HEK293T (cell line): Measurements from ENCODE around the gene C1QC.

Experiments
- CTCF ChIA-PET: fragments of 350-600 bp; formaldehyde crosslinking; extraction: SDS; loops from one replicate; lab custom pipeline; 2021; ENCODE audit warnings: antibody characterized with exemption, inconsistent platforms; lab: Yijun Ruan, JAX
- POLR2A ChIA-PET: fragments of 350-600 bp; formaldehyde crosslinking; extraction: SDS; loops from one replicate; lab custom pipeline; 2020; ENCODE audit warnings: antibody characterized with exemption, inconsistent platforms; lab: Yijun Ruan, JAX
- DNase-seq: peaks from one replicate; pipeline ENCODE4 v3.0.0; 2012; ENCODE audit warnings: mixed read lengths; ENCODE audit errors: extremely low spot score
- ARNT ChIP-seq: fragments of 450-650 bp; IDR thresholded peaks from 2 replicates; pipeline ENCODE4 v1.6.1; 2017; ENCODE audit warnings: mild to moderate bottlenecking
- BHLHE40 ChIP-seq: fragments of 450-650 bp; IDR thresholded peaks from 2 replicates; pipeline ENCODE4 v1.6.1; 2016; ENCODE audit warnings: mild to moderate bottlenecking, moderate library complexity, borderline replicate concordance
- CTBP1 ChIP-seq: fragments of 450-650 bp; IDR thresholded peaks from 2 replicates; pipeline ENCODE4 v1.6.1; 2016; ENCODE audit warnings: borderline replicate concordance
- ELF4 ChIP-seq: fragments of 450-650 bp; IDR thresholded peaks from 2 replicates; pipeline ENCODE4 v1.6.1; 2017; ENCODE audit warnings: antibody characterized with exemption
- FOXA1 ChIP-seq: fragments of 450-650 bp; IDR thresholded peaks from 2 replicates; pipeline ENCODE4 v1.6.1; 2016; ENCODE audit warnings: mild to moderate bottlenecking
- FOXK2 ChIP-seq: fragments of 450-650 bp; IDR thresholded peaks from 2 replicates; pipeline ENCODE4 v1.6.1; 2016; ENCODE audit warnings: mild to moderate bottlenecking
- FOXM1 ChIP-seq: fragments of 450-650 bp; IDR thresholded peaks from 2 replicates; pipeline ENCODE4 v1.6.1; 2017; ENCODE audit warnings: mild to moderate bottlenecking, borderline replicate concordance
- HDGF ChIP-seq: fragments of 450-650 bp; IDR thresholded peaks from 2 replicates; pipeline ENCODE4 v1.6.1; 2017; ENCODE audit warnings: antibody characterized with exemption, borderline replicate concordance
- L3MBTL2 ChIP-seq: fragments of 450-650 bp; conservative IDR thresholded peaks from 2 replicates; pipeline ENCODE4 v1.6.1; 2016; ENCODE audit warnings: mild to moderate bottlenecking
- LEF1 ChIP-seq: fragments of 450-650 bp; IDR thresholded peaks from 2 replicates; pipeline ENCODE4 v1.6.1; 2017; ENCODE audit warnings: mild to moderate bottlenecking, borderline replicate concordance
- NFRKB ChIP-seq: fragments of 450-650 bp; IDR thresholded peaks from 2 replicates; pipeline ENCODE4 v1.6.1; 2016; ENCODE audit warnings: mild to moderate bottlenecking, moderate library complexity
- PKNOX1 ChIP-seq: fragments of 450-650 bp; IDR thresholded peaks from 2 replicates; pipeline ENCODE4 v1.6.1; 2016
- SP1 ChIP-seq: fragments of 450-650 bp; IDR thresholded peaks from 2 replicates; pipeline ENCODE4 v1.6.1; 2017
- SUZ12 ChIP-seq: fragments of 450-650 bp; IDR thresholded peaks from 2 replicates; pipeline ENCODE4 v1.6.1; 2016; ENCODE audit warnings: mild to moderate bottlenecking
- TARDBP ChIP-seq: fragments of 450-650 bp; IDR thresholded peaks from 2 replicates; pipeline ENCODE4 v1.6.1; 2016
- ZNF384 ChIP-seq: fragments of 450-650 bp; IDR thresholded peaks from 2 replicates; pipeline ENCODE4 v1.6.1; 2016

C1QC gene

GRCh38 chr1:22598736-22599135 is 44.7 kb upstream of the C1QC start:
- no peak for TF ChIP-seq BHLHE40
- no peak for TF ChIP-seq ELF4
- TF ChIP-seq TARDBP = no peak
- no peak for TF ChIP-seq L3MBTL2
- TF ChIP-seq ARNT = no peak
- no peak for TF ChIP-seq NFRKB
- TF ChIP-seq FOXM1 = no peak
- TF ChIP-seq CTBP1 = no peak
- POLR2A ChIA-PET = no interaction called here
- no peak for DNase-seq
- CTCF ChIA-PET = no interaction called here

- CTCF ChIA-PET = no interaction called here
- TF ChIP-seq HDGF = no peak
- TF ChIP-seq L3MBTL2 = no peak
- TF ChIP-seq FOXM1 = no peak
- no peak for TF ChIP-seq FOXK2
- TF ChIP-seq LEF1 = no peak
- no peak for TF ChIP-seq FOXA1
- TF ChIP-seq TARDBP = no peak
- DNase-seq = no peak
- POLR2A ChIA-PET = interaction anchor here (0.6 kb wide), 1 partner anchor 87 kb away, joined by 3 read pairs; no protein-coding TSS in a partner anchor
Observed at GRCh38 chr1:22600071-22600816, 43.2 kb upstream of the C1QC start.

DNA sequence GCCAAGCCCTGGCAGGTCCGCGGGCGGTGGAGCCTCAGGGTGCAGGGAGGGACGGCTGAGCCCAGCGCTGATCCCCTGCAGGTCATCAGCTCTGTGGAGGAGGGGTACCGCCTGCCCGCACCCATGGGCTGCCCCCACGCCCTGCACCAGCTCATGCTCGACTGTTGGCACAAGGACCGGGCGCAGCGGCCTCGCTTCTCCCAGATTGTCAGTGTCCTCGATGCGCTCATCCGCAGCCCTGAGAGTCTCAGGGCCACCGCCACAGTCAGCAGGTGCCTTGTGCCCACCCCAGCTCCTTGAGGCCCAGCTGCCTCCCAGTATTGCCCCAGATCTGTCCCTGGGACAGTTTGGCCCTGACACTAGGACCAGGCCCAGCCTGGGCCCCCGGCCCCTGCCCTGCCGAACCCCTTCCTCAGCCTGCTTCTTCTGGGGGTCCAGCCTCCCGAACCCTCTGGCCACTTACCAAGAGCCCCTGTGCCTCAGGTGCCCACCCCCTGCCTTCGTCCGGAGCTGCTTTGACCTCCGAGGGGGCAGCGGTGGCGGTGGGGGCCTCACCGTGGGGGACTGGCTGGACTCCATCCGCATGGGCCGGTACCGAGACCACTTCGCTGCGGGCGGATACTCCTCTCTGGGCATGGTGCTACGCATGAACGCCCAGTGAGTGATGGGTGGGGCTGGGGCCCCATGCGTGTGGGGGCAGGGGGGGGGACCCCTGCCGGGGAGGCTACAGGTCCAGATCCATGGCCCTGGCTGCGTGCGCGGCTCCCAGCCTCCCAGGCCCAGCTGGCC is 42.4 kb upstream of the C1QC start:
- CTCF ChIA-PET = no interaction called here
- no peak for DNase-seq
- no peak for TF ChIP-seq PKNOX1
- TF ChIP-seq SUZ12 = no peak
- TF ChIP-seq FOXK2 = no peak
- TF ChIP-seq ZNF384 = no peak
- TF ChIP-seq TARDBP = no peak
- no peak for TF ChIP-seq FOXM1
- no peak for TF ChIP-seq CTBP1
- TF ChIP-seq ELF4 = no peak
- no peak for TF ChIP-seq L3MBTL2
- no peak for TF ChIP-seq SP1
- no peak for TF ChIP-seq BHLHE40
- TF ChIP-seq FOXA1 = no peak
- TF ChIP-seq LEF1 = no peak
- POLR2A ChIA-PET = interaction anchor here (0.6 kb wide), 1 partner anchor 88 kb away, joined by 3 read pairs; no protein-coding TSS in a partner anchor

GRCh38 chr1:22601610-22602009 is 41.8 kb upstream of the C1QC start:
- TF ChIP-seq BHLHE40 (no peak), SUZ12 (no peak), FOXA1 (no peak), SP1 (no peak), FOXK2 (no peak), ZNF384 (no peak), PKNOX1 (no peak), TARDBP (no peak), ARNT (no peak), CTBP1 (no peak), HDGF (no peak), FOXM1 (no peak), NFRKB (no peak), L3MBTL2 (no peak), LEF1 (no peak), ELF4 (no peak)
- ChIA-PET CTCF (no interaction called here), POLR2A (no interaction called here)
- DNase-seq = no peak

- ChIA-PET POLR2A (no interaction called here), CTCF (no interaction called here)
- DNase-seq = no peak
- TF ChIP-seq LEF1 (no peak), NFRKB (no peak), SUZ12 (no peak), L3MBTL2 (no peak), CTBP1 (no peak), ARNT (no peak), FOXA1 (no peak), BHLHE40 (no peak), TARDBP (no peak), PKNOX1 (no peak), FOXK2 (no peak), FOXM1 (no peak), HDGF (no peak), ELF4 (no peak), SP1 (no peak), ZNF384 (no peak)
Observed at GRCh38 chr1:22602060-22602740, 41.2 kb upstream of the C1QC start.
